Ecto neural progenitor cell (in vitro differentiated cells): ENCODE results near the gene CIRBP.

Experiments
- DNase-seq: peaks from one replicate; pipeline ENCODE4 v3.0.0-alpha.2; 2018; ENCODE audit warnings: low spot score

Gene CIRBP

GRCh38 chr19:1230783-1231489 lies 38.2 kb upstream of the CIRBP start:
- DNase-seq = no peak

- no peak for DNase-seq
Observed at GRCh38 chr19:1231729-1232637, 37.1 kb upstream of the CIRBP start.

- DNase-seq = no peak
Observed at GRCh38 chr19:1232652-1233072, 36.5 kb upstream of the CIRBP start.

GRCh38 chr19:1233115-1233667 lies 35.9 kb upstream of the CIRBP start:
- no peak for DNase-seq

GRCh38 chr19:1234051-1234954 lies 34.8 kb upstream of the CIRBP start:
- DNase-seq = no peak

GRCh38 chr19:1234955-1235380 lies 34.2 kb upstream of the CIRBP start:
- DNase-seq = no peak

- DNase-seq = no peak
Observed at GRCh38 chr19:1235625-1236538, 33.2 kb upstream of the CIRBP start.

- no peak for DNase-seq
Observed at GRCh38 chr19:1236576-1236975, 32.6 kb upstream of the CIRBP start.

- no peak for DNase-seq
Observed at GRCh38 chr19:1237027-1237659, 32.0 kb upstream of the CIRBP start.

GRCh38 chr19:1237754-1238368 lies 31.3 kb upstream of the CIRBP start, which contains the start of gene CBARP:
Gene CBARP (minus strand): TSS chr19:1238005. CDS start chr19:1236100, 1,905 bp downstream.
- DNase-seq = peak; percentile 74

- DNase-seq = no peak
Observed at GRCh38 chr19:1238369-1239303, 30.5 kb upstream of the CIRBP start.

- DNase-seq = no peak
Observed at GRCh38 chr19:1239420-1239795, 29.7 kb upstream of the CIRBP start.

- peak; percentile 94 for DNase-seq
Observed at GRCh38 chr19:1239796-1240737, 29.1 kb upstream of the CIRBP start.

- no peak for DNase-seq
Observed at GRCh38 chr19:1240925-1241324, 28.2 kb upstream of the CIRBP start.

GRCh38 chr19:1241417-1242095 lies 27.6 kb upstream of the CIRBP start, which contains the start of gene ATP5F1D:
Gene ATP5F1D (plus strand): TSS chr19:1241751. CDS start chr19:1241851, 100 bp downstream.
- DNase-seq = peak; percentile 94
